ENCODE data around the gene ID4.

ID4 gene

DNA sequence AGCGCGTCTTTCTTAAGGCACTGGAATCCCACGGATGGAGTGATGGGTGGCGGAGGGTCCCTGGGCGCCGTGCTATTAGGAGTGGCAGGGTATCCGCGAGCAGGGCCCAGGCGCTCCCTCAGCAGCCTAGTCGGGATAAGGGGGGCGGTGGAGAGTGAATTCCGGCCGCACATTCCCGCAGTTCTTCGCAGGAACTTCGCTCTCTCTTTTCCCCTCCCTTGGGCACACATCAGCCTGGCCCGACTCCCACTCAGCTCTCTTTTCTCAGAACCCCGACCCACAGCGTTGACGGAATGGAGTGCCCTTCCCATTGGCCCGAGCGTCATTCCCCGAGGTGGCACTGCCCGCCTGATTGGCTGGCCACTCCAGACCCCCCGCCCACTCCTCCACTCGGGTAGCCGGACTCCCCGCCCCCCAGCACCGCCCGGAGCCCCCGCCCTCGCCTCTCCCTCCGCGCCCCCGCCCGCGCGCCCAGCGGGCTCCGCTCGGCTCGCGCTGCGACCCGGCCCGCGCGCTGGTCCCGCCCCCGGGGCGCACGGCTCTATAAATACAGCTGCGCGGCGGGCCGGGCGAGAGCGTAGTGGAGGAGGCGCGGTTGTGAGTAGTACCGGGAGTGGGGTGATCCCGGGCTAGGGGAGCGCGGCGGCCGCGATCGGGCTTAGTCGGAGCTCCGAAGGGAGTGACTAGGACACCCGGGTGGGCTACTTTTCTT is at the start of gene ID4:
Gene ID4 (plus strand): TSS at position 572 of the 712 bp plus-strand sequence. CDS start 385 bp downstream, outside the sequence.
- DNase-seq (ENCODE audit: low read depth in 2 of 2, low spot score in 1 of 2) = no peak

DNA sequence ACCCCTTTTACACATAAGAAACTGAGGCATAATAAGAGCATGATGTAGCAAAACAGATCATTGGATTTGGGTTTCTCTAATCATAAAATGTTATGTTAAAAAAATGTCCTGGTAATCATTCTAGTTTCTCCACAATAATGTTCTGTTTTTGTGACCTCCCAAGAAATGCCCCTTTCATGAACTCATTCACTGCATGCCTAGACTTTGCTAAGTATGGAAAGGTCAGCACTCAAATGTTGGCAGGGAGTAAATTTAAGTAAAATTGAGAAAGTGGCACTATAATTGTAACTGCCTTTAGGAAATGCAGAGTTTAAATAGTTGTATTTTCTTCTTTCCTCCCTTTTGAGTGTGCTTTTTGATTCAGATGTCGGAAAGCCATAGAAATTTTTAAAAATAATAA is 48.5 kb upstream of the ID4 start:
- no peak for DNase-seq (ENCODE audit: low read depth in 2 of 2, low spot score in 1 of 2)

DNA sequence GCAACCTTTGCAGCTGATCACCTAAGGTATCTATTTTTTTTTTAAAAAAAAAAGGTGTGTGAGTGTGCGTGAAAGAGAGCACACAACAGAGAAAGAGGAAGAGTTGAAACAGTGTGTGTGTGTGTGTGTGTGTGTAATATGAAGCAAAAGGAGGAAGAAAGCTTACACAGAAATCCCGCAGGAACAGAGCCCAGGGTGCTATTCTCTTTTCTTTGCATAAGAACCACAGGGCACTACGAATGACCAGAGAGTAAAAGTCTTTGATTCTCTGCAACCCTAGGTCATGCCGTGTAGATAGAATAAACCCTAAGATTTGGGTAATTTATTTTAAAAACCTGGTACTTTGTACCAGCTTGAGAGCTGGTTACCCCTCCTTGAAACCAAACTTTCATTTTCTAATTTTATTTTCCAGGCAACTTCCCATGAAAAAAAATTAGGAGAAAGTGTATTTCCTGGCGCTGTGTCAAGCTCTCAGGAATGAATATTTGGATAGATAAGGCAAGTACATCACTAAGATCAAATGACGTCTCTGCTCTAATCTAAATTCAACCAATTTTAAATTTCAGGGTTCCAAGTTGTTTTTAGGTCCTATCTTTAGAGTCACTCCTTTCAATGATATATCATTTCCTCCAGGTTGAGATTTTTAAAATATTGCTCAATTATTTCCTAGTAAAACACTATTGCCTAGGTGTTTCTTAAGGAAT is 47.9 kb upstream of the ID4 start:
- no peak for DNase-seq (ENCODE audit: low read depth in 2 of 2, low spot score in 1 of 2)

- DNase-seq (ENCODE audit: low read depth in 2 of 2, low spot score in 1 of 2) = no peak
Observed at GRCh38 chr6:19791267-19791666, 45.9 kb upstream of the ID4 start.

DNA sequence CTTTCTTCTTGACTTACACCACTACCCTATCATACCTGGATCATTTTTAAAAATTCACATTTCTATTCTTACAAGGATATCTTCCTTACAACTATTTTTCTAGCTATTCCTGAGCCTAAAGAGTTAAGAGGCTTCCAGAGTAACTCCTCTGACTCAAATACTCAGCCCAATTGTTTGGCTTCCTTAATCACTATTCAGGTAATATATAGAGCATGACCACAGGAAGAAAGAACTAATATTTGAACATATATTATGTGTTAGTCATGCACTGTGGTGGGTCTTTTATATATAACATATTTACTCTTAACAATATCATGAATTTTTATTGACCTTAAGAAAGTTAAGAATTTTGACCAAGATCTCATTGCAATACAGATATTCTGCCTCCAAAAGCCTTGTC is 42.0 kb upstream of the ID4 start:
- no peak for DNase-seq (ENCODE audit: low read depth in 2 of 2, low spot score in 1 of 2)

GRCh38 chr6:19796452-19796851 is 40.7 kb upstream of the ID4 start:
- DNase-seq (ENCODE audit: low read depth in 2 of 2, low spot score in 1 of 2) = no peak

DNA sequence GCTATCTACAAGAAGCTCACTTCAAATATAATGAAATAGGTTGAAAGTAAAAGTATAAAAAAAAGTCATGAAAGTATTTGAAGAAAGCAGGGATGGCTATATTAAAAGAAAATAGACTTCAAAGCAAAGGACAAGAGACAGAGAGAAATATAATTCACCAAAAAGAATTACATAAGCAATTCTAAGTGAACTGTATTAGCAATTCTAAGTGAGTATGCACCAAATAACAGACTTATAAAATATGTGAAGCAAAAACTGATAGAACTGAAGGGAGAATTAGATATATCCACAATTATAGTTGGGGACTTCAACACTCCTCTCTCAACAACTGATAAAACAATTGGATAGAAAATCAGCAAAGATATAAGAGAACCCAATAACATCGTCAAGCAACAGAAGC is 38.8 kb upstream of the ID4 start:
- DNase-seq (ENCODE audit: low read depth in 2 of 2, low spot score in 1 of 2) = no peak

DNA sequence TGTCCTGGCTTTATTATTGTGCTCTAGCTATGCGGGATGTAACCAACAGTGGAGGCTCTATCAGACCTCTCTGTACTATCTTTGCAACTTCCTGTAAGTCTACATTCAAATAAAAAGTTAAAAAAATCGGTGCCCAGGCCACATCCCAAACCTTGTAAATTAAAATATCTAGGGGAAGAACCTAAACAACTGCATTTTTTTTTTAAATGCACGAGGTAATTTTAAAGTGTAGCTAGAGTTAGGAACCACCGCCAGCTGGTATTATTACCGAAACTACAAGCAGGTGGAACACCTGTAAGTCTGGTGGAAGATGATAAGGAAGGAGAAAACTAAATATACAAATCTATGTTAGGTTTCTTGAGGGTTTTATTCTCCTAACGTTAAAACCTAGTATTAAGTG is 34.5 kb upstream of the ID4 start:
- no peak for DNase-seq (ENCODE audit: low read depth in 2 of 2, low spot score in 1 of 2)

DNA sequence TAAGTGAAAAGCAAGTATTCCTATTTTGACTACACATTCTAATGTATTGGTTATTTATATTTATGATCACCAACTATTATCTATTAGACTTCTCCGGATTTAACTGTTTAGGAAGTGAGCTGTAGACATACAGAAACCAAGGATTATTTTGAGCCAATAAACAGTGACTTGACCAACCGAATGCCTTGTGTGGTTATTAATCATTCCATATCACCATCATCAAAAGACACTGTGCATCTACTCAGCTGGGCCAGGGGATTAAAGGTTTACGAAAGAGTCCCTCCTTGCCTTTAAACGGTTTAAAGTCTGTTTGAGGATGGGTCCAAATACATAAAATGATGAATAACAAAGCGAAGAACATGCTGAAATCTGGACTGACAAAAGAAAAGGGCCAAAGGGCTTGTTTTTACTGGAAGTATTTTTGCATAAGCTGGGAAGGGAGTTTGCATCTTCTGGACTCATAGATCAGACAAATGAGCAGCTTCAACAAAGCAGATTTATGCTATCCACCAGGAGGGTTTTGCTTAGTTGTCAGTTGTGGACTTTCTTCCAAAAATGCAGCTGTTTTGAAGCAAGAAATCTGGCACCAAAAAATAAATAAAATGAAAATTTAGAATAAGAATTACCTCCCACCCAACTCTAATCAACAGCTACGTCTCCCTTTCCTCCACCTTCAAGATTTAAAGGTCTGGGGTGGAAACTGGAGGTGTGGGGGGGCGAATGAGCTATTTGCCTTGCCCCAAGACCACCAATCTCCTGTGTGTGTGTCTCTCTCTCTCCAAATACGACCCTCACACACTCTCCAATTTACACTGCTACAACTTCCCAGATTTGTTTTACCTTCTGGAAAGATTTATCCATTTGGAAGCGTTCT is 33.6 kb upstream of the ID4 start:
- DNase-seq (ENCODE audit: low read depth in 2 of 2, low spot score in 1 of 2) = no peak

DNA sequence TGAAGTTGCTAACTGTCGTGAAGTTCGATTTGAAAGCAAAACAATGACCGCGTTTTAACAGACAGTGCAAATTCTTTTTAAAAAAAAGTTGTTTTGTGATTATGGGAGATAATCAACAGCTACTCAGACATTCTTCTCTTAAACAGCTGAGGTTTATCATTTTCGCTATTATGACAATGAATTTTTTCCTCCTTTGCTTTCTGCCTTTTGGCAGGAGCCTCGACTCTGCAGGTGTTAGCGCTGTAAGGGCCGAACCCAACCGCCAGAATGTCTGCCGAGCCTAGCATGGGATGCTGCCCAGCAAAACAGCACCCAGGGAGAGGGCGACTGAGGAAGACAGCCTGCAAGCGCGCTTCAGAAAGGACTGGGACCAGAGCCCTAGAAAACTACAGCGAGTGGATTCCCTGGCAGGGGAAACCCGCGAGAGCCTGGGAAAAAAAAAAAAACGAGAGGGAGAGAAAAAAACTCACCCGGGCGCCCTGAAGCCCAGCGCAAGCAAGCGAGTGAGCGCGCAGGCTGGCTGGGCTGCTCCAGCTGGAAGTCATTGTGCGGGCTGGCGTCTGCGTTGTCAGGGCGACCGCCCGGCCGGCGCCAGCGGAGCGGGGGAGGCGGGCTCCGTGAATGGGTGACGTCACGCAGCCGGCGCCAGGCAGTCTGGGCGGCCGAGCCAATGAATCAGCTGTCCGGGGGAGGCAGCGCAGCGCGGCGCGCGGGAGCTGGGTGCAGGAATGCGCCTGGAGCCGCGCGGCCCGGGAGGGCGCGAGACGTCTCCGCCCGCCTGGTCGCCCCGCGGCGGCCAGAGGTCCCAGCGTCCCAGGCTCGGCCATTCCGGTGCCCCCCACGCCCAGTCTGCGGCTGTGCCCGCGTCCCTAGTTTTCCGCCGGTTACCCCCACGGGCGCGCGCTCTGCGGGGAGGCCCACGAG is 32.7 kb upstream of the ID4 start:
- no peak for DNase-seq (ENCODE audit: low read depth in 2 of 2, low spot score in 1 of 2)

- DNase-seq (ENCODE audit: low read depth in 2 of 2, low spot score in 1 of 2) = no peak
Observed at GRCh38 chr6:19805129-19805481, 32.1 kb upstream of the ID4 start.

DNA sequence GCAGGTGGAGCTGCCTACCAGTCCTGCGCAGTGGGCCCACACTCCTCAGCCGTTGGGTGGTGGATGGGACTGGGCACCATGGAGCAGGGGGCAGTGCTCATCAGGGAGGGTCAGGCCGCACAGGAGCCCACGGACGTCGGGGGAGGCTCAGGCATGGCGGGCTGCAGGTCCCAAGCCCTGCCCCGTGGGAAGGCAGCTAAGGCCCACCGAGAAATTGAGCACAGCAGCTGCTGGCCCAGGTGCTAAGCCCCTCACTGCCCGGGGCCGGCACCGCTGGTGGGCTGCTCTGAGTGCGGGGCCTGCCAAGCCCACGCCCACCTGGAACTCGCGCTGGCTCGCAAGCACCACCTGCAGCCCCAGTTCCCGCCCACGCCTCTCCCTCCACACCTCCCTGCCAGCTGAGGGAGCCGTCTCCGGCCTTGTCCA is 30.2 kb upstream of the ID4 start:
- DNase-seq (ENCODE audit: low read depth in 2 of 2, low spot score in 1 of 2) = no peak

- no peak for DNase-seq (ENCODE audit: low read depth in 2 of 2, low spot score in 1 of 2)
Observed at GRCh38 chr6:19811397-19812079, 25.6 kb upstream of the ID4 start.

DNA sequence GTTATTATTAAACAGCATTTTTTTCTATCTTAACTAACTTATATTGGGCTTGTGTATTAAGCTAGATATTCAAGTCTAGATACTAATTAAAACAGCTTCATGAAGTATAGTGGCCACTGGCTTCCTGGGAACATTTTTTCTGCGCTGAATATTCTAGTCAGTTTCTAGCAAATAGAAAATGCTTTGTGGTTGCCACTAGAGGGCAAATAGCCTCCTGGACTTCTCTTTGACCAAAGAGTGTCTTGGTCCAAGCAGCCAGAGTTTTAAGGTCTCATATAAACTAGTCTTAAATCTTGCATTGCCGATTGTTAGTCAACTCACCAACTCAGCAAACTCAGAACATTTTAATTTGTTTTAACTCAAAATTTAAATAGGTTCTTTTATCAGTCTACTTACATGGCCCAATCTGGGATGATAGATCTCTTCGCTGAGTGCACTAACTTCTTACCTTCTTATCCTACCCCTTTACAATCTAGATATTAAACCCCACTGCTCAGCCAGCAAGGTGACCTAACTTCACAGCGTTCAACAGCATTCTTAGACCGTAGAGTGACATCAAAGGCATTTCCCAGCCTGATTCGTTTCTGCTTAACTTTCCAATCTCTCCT is 24.6 kb upstream of the ID4 start:
- DNase-seq (ENCODE audit: low read depth in 2 of 2, low spot score in 1 of 2) = no peak

DNA sequence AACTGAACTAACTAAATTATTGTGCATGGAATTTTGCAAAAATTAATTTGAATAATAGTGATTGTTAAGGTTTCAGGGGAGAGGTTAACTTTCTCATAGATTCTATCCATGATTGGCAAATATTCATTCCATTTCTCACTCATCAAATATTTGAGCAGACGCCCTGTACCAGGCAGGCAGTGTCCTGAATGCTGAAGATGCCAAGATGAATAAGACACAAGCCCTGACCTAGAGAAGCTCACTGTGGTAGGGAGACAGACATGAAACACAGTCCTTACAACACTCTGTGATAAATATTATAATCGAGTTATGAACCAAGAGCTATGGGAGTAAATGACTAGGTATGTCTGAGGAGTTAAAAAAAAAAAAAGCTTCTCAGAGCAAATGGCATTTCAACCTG is 18.4 kb upstream of the ID4 start:
- DNase-seq (ENCODE audit: low read depth in 2 of 2, low spot score in 1 of 2) = no peak

DNA sequence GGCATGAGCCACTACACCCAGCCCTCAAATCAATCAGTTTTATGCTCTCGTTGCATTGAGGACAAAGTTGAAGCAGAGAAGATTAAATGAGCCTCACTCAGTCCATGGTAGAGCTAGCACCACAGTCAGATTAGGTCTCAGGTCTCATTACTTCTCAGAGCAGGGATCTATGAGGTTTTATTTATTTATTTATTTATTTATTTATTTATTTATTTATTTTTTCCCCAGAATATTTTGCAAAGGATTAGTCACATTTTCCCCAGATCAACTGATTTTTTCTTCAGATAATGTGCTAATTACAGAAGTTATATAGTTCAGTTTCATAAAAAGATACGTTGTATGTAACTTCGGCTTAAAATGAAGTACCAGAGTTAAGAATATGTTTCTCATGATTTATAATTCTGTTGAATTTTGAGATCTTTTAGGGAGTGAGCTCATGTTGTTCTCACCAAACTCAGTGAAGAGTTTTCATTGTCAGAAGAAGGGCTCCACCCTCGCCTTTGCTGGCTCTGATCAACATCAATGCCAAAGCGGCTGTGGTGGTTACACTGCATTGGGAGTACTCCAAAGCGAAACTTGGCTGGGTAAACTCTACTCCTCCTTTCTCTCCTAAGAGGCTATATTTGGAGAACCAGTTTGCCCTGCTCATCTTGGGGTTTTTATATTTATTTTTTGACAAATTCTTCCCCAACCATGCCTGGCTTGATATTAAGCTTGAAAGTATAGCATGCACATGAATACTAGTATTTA is 12.9 kb upstream of the ID4 start:
- DNase-seq (ENCODE audit: low read depth in 2 of 2, low spot score in 1 of 2) = no peak

DNA sequence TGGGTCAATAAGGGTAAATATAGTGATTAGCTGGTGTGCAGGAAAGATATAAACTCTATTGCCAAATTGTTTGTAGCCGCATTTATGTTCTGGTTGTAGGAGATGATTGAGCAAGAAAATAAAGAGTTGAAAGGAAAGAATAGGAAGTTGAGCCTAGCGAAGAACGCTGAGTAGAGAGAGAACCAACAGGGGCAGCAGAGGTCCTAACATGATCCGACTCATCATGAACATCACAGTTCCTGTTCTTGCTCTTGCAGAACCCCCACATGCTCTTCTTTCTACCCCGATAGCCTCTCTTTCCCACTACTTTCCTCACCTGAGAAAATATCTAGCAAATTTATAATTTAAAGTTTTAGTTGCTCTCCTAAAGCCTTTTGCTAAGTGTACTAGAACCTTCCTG is 9.9 kb upstream of the ID4 start:
- DNase-seq (ENCODE audit: low read depth in 2 of 2, low spot score in 1 of 2) = no peak

GRCh38 chr6:19827903-19828302 is 9.3 kb upstream of the ID4 start:
- no peak for DNase-seq (ENCODE audit: low read depth in 2 of 2, low spot score in 1 of 2)

- DNase-seq (ENCODE audit: low read depth in 2 of 2, low spot score in 1 of 2) = no peak
Observed at GRCh38 chr6:19830171-19830570, 7.0 kb upstream of the ID4 start.

All from stimulated activated CD8-positive, alpha-beta memory T cell treated with anti-CD3 and anti-CD28 coated beads, Interleukin-4, amount 100 ng/mL, for 1 hour (primary cell).